WERI-Rb-1 (cell line): ENCODE measurements around the gene DMBX1.
A peak's percentile ranks its signal among the peaks of the same experiment; 100 is the strongest.

Experiments
- DNase-seq: peaks from one replicate; pipeline ENCODE4 v3.0.0-alpha.2; 2020
- H3K27ac ChIP-seq: fragments of 250-450 bp; sonication (Bioruptor Pico); 2 replicates; pipeline ENCODE4 v1.5.1; 2020; ENCODE audit warnings: mild to moderate bottlenecking, moderate library complexity
- H3K27me3 ChIP-seq: fragments of 250-450 bp; sonication (Bioruptor Pico); 2 replicates; pipeline ENCODE4 v1.5.1; 2021; ENCODE audit warnings: mild to moderate bottlenecking, low read depth, moderate library complexity; ENCODE audit not compliant: insufficient read depth, severe bottlenecking
- H3K36me3 ChIP-seq: fragments of 250-450 bp; sonication (Bioruptor Pico); 2 replicates; pipeline ENCODE4 v1.5.1; 2020; ENCODE audit warnings: mild to moderate bottlenecking, moderate library complexity
- H3K4me3 ChIP-seq: 2 replicates; pipeline ENCODE4 v1.5.1; 2011; ENCODE audit warnings: low read depth, mild to moderate bottlenecking, control low read depth, low read length
- H3K9me3 ChIP-seq: fragments of 250-450 bp; sonication (Bioruptor Pico); 2 replicates; pipeline ENCODE4 v1.5.1; 2021; ENCODE audit warnings: mild to moderate bottlenecking, moderate library complexity; ENCODE audit not compliant: severe bottlenecking
- CTCF ChIP-seq: IDR thresholded peaks from 2 replicates; pipeline ENCODE4 v1.5.1; 2011; ENCODE audit warnings: low read depth, mild to moderate bottlenecking, control low read depth, inconsistent platforms, low read length

Gene DMBX1

GRCh38 chr1:46446646-46447498 lies 42.8 kb upstream of the DMBX1 start:
- TF ChIP-seq CTCF = peak; percentile 95
- no peaks in the 10 kb centered on the region for H3K9me3 ChIP-seq
- H3K27ac ChIP-seq = no peak overlapping the region
- no peaks in the 10 kb centered on the region for H3K36me3 ChIP-seq
- H3K27me3 ChIP-seq = no peaks in the 10 kb centered on the region
- H3K4me3 ChIP-seq = no peak overlapping the region
- DNase-seq = peak; percentile 89

GRCh38 chr1:46447499-46448108 lies 42.0 kb upstream of the DMBX1 start:
- Histone ChIP-seq H3K4me3 (no peak overlapping the region), H3K27ac (no peak overlapping the region), H3K36me3 (no peaks in the 10 kb centered on the region), H3K9me3 (no peaks in the 10 kb centered on the region), H3K27me3 (no peaks in the 10 kb centered on the region)
- TF ChIP-seq CTCF = no peak
- no peak for DNase-seq

GRCh38 chr1:46448109-46448911 lies 41.3 kb upstream of the DMBX1 start:
- Histone ChIP-seq H3K27me3 (no peaks in the 10 kb centered on the region), H3K4me3 (no peak overlapping the region)

GRCh38 chr1:46449223-46450159 lies 40.1 kb upstream of the DMBX1 start:
- Histone ChIP-seq H3K4me3 (no peak overlapping the region), H3K9me3 (no peaks in the 10 kb centered on the region), H3K27me3 (no peaks in the 10 kb centered on the region)

More at GRCh38 chr1:46448109-46448911, 41.3 kb upstream of the DMBX1 start:
- H3K36me3 ChIP-seq = no peaks in the 10 kb centered on the region
- H3K9me3 ChIP-seq = no peaks in the 10 kb centered on the region
- no peak overlapping the region for H3K27ac ChIP-seq
- DNase-seq = no peak
- no peak for TF ChIP-seq CTCF

More at GRCh38 chr1:46449223-46450159, 40.1 kb upstream of the DMBX1 start:
- TF ChIP-seq CTCF = no peak
- Histone ChIP-seq H3K27ac (no peak overlapping the region), H3K36me3 (no peaks in the 10 kb centered on the region)
- DNase-seq = no peak
